HepG2 (cell line): ENCODE measurements around the gene NKD2. TPM values are rescaled to one million over a fixed set of nuclear protein-coding genes. Genes with fewer than 3 reads are reported as not detected.

Experiments
- ATAC-seq: fragments of 200-7000 bp; cut with Tn5 transposase; 3 replicates; pipeline ENCODE4 v1.9.1; 2020; ENCODE audit warnings: mild to moderate bottlenecking, moderate library complexity
- BruUV-seq: library from RNA; stranded (reverse); fragments of 400-500 nt; replicated peaks from 2 replicates; lab custom pipeline; 2021; lab: Mats Ljungman, UMichigan
- CTCF ChIA-PET: fragments of 300-600 bp; formaldehyde crosslinking; extraction: SDS; loops from one replicate; lab custom pipeline; 2021; ENCODE audit warnings: low total read pairs, inconsistent platforms, low intra/inter-chr PET ratio; lab: Yijun Ruan, JAX
- POLR2A ChIA-PET: fragments of 350-600 bp; sonication (Branson Sonifier 250); formaldehyde crosslinking; loops from one replicate; lab custom pipeline; 2020; ENCODE audit warnings: antibody characterized with exemption, inconsistent platforms; lab: Yijun Ruan, JAX
- DNase-seq: peaks from one replicate; pipeline ENCODE4 v3.0.0-alpha.2; 2015; ENCODE audit warnings: low spot score
- FAIRE-seq: peaks from 3 replicates; lab custom pipeline; 2011; peaks lifted over from hg19 to GRCh38; lab: Jason Lieb, UNC
- H2AFZ ChIP-seq: one replicate; pipeline ENCODE4 v1.6.1; 2011; ENCODE audit warnings: low read length, inconsistent platforms
- H3K27ac ChIP-seq: fragments of 300-600 bp; 3 replicates; pipeline ENCODE4 v1.8.0; 2011; ENCODE audit warnings: mixed run types, mild to moderate bottlenecking, mixed read lengths, low read length, inconsistent platforms; ENCODE audit not compliant: insufficient read depth; ENCODE audit errors: extremely low read length
- H3K27me3 ChIP-seq, 2 experiments: fragments of 200-600 bp in 1 of 2; 2 replicates in 1 of 2; 3 replicates in 1 of 2; pipeline versions ENCODE4 v1.6.0 to v1.8.0; 2011; ENCODE audit warnings: low read length in 2 of 2, mild to moderate bottlenecking in 2 of 2, moderate library complexity in 2 of 2, inconsistent platforms in 1 of 2; ENCODE audit not compliant: insufficient read depth in 2 of 2, control insufficient read depth in 1 of 2
- H3K36me3 ChIP-seq, 2 experiments: fragments of 200-600 bp in 1 of 2; replicated peaks in 1 of 2; 2 replicates in 1 of 2; 3 replicates in 1 of 2; pipeline versions ENCODE4 v1.5.1 to v1.8.0; 2011; ENCODE audit warnings: low read length in 2 of 2, inconsistent platforms in 1 of 2; ENCODE audit not compliant: insufficient read depth in 2 of 2, control insufficient read depth in 1 of 2
- H3K4me1 ChIP-seq: 2 replicates; pipeline ENCODE4 v1.5.1; 2012; ENCODE audit warnings: low read length, inconsistent platforms; ENCODE audit not compliant: insufficient read depth
- H3K4me2 ChIP-seq: 2 replicates; pipeline ENCODE4 v1.6.0; 2011; ENCODE audit warnings: low read depth, low read length, inconsistent platforms
- H3K4me3 ChIP-seq, 3 experiments: fragments of 200-600 bp in 1 of 3; sonication (generic), shearing (Covaris generic) in 1 of 3; replicated peaks in 1 of 3; 2 replicates each; pipeline ENCODE4 v1.5.1; 2011 to 2016; ENCODE audit warnings: low read length in 3 of 3, inconsistent platforms in 2 of 3, low read depth in 2 of 3, mild to moderate bottlenecking in 2 of 3, control low read depth in 1 of 3, mixed read lengths in 1 of 3; ENCODE audit not compliant: insufficient read depth in 1 of 3
- H3K79me2 ChIP-seq: one replicate; pipeline ENCODE4 v1.6.1; 2011; ENCODE audit warnings: low read length, inconsistent platforms; ENCODE audit not compliant: insufficient read depth
- H3K9ac ChIP-seq: 2 replicates; pipeline ENCODE4 v1.6.0; 2011; ENCODE audit warnings: mild to moderate bottlenecking, low read depth, low read length, inconsistent platforms; ENCODE audit not compliant: insufficient read depth
- H3K9me3 ChIP-seq: 2 replicates; pipeline ENCODE4 v1.5.1; 2012; ENCODE audit warnings: mild to moderate bottlenecking, low read length
- H4K20me1 ChIP-seq: 2 replicates; pipeline ENCODE4 v1.6.0; 2011; ENCODE audit warnings: inconsistent platforms, mild to moderate bottlenecking, low read length, moderate library complexity; ENCODE audit not compliant: insufficient read depth
- DNMT3B ChIP-seq: conservative IDR thresholded peaks from 2 replicates; pipeline ENCODE4 v1.6.1; 2016; ENCODE audit warnings: missing biosample characterization, control low read depth
- FOXK1 ChIP-seq: sonication (generic); formaldehyde crosslinking; IDR thresholded peaks from 2 replicates; pipeline ENCODE4 v1.4.0; 2020; ENCODE audit warnings: low read depth, missing genetic modification reagents, borderline replicate concordance
- GMEB2 ChIP-seq: IDR thresholded peaks from 2 replicates; pipeline ENCODE4 v1.6.1; 2016; ENCODE audit warnings: missing biosample characterization, missing genetic modification reagents, low read depth
- KLF12 ChIP-seq: sonication (generic); formaldehyde crosslinking; IDR thresholded peaks from 2 replicates; pipeline ENCODE4 v1.4.0; 2020; ENCODE audit warnings: missing genetic modification reagents, borderline replicate concordance
- KLF6 ChIP-seq: IDR thresholded peaks from 2 replicates; pipeline ENCODE4 v1.8.0; 2016; ENCODE audit warnings: missing biosample characterization, missing genetic modification reagents
- MBD4 ChIP-seq: IDR thresholded peaks from 2 replicates; pipeline ENCODE4 v1.6.1; 2012; ENCODE audit warnings: low read length, inconsistent platforms, borderline replicate concordance
- NR1H2 ChIP-seq: sonication (generic); formaldehyde crosslinking; IDR thresholded peaks from 2 replicates; pipeline ENCODE4 v1.8.1; 2022; ENCODE audit warnings: low read depth, missing genetic modification reagents, borderline replicate concordance
- PREB ChIP-seq: sonication (generic); formaldehyde crosslinking; IDR thresholded peaks from 2 replicates; pipeline ENCODE4 v1.4.0; 2020; ENCODE audit warnings: missing genetic modification reagents
- SMAD1 ChIP-seq: sonication (generic); formaldehyde crosslinking; IDR thresholded peaks from 2 replicates; pipeline ENCODE4 v1.4.0; 2020; ENCODE audit warnings: missing genetic modification reagents, low read depth, mild to moderate bottlenecking, borderline replicate concordance
- SNAPC4 ChIP-seq: sonication (generic); formaldehyde crosslinking; IDR thresholded peaks from 2 replicates; pipeline ENCODE4 v1.4.0; 2020; ENCODE audit warnings: mild to moderate bottlenecking, missing genetic modification reagents
- SNRNP70 ChIP-seq: fragments of 200-400 bp; formaldehyde crosslinking; IDR thresholded peaks from 2 replicates; pipeline ENCODE4 v1.6.1; 2017; ENCODE audit warnings: mild to moderate bottlenecking, low read depth, low read length, moderate library complexity
- XBP1 ChIP-seq: sonication (generic); formaldehyde crosslinking; IDR thresholded peaks from 2 replicates; pipeline ENCODE4 v1.5.0; 2020; ENCODE audit warnings: missing genetic modification reagents
- ZNF788 ChIP-seq: sonication (generic); formaldehyde crosslinking; IDR thresholded peaks from 2 replicates; pipeline ENCODE4 v1.5.0; 2020; ENCODE audit warnings: mild to moderate bottlenecking, missing genetic modification reagents, borderline replicate concordance
- ZSCAN29 ChIP-seq: sonication (generic); formaldehyde crosslinking; conservative IDR thresholded peaks from 2 replicates; pipeline ENCODE4 v1.4.0; 2020; ENCODE audit warnings: mild to moderate bottlenecking, missing genetic modification reagents
- WGBS: methylation state at CpG from one replicate; pipeline ENCODE4 v1.1.6; 2017; ENCODE audit warnings: low lambda C conversion rate; 5-methylcytosine and 5-hydroxymethylcytosine counted together
- in situ Hi-C: cut with HindIII; loops from 2 replicates; pipeline ENCODE4 v1.10.0; 2017; ENCODE audit warnings: low pct_unique_long_range_greater_than_20kb; ENCODE audit not compliant: extremely low pct_ligation_motif_present
- intact Hi-C: fragments of 100-400 bp; cut with micrococcal nuclease; formaldehyde crosslinking; loops from one replicate; pipeline ENCODE4 v1.10.0; 2022; ENCODE audit not compliant: unreplicated experiment
- polyA plus RNA-seq, 8 experiments: library from polyadenylated mRNA; depleted of rRNA in 3 of 8; stranded (reverse) in 7 of 8; unstranded in 1 of 8; fragments of >200 nt; fragmentation: Illumina TruSeq in 4 of 8; extraction: Trizol in 4 of 8; gene quantifications; 2 replicates each; pipeline versions ENCODE4 v1.2.1 to v1.2.3, GENCODE V29; 2011 to 2016; ENCODE audit warnings: low read depth in 4 of 8, missing spikeins in 1 of 8, mixed read lengths in 1 of 8; ENCODE audit not compliant: insufficient read depth in 1 of 8
- total RNA-seq, 5 experiments: library from RNA; depleted of rRNA; stranded (reverse); fragments of >200 nt; fragmentation: Illumina TruSeq; extraction: Trizol; gene quantifications; 2 replicates each; pipeline ENCODE4 v1.2.3, GENCODE V29; 2016; ENCODE audit warnings: low read depth in 1 of 5

The NKD2 gene
- total and polyA plus RNA-seq, 2 of the 13 experiments (the other 11 are each of a cell fraction or from before 2014, with no cell fraction given) = 0.53 to 0.82 TPM

GRCh38 chr5:1021136-1021968, 12.8 kb downstream of the NKD2 start:
- no TSS peak for BruUV-seq
- 37% methylated on average over 15 of the region's 29 CpGs for WGBS
- no peak overlapping the region for H3K4me2 ChIP-seq
- no peak overlapping the region for H3K27ac ChIP-seq
- H3K9me3 ChIP-seq = no peaks in the 10 kb centered on the region
- FAIRE-seq (no peak), DNase-seq (no peak), ATAC-seq (no peak)
- H3K79me2 ChIP-seq = no peaks in the 10 kb centered on the region
- no peak overlapping the region for H3K4me3 ChIP-seq
- no peaks in the 10 kb centered on the region for H3K36me3 ChIP-seq
- no peaks in the 10 kb centered on the region for H4K20me1 ChIP-seq
- in situ Hi-C loops = no loop called here
- H3K9ac ChIP-seq = no peak overlapping the region
- H3K4me1 ChIP-seq = no peaks in the 10 kb centered on the region
- intact Hi-C loops = no loop called here
- TF ChIP-seq MBD4 (no peak), PREB (CRISPR knock-in tag) (no peak), KLF12 (no peak), DNMT3B (CRISPR knock-in tag) (no peak), SMAD1 (CRISPR knock-in tag) (no peak), NR1H2 (CRISPR knock-in tag) (no peak), ZSCAN29 (CRISPR knock-in tag) (no peak), XBP1 (CRISPR knock-in tag) (no peak), GMEB2 (CRISPR knock-in tag) (no peak), SNAPC4 (no peak), SNRNP70 (no peak), ZNF788 (no peak), KLF6 (CRISPR knock-in tag) (no peak), FOXK1 (CRISPR knock-in tag) (no peak)
- CTCF ChIA-PET = no interaction called here
- H2AFZ ChIP-seq = no peak overlapping the region
- POLR2A ChIA-PET = no interaction called here
- peaks cover 2 to 4% of the 10 kb centered on the region in 2 experiments; a peak in 2 of 5 replicates for H3K27me3 ChIP-seq
